NCI-H2081 (cell line): ENCODE results near the gene BICDL2.

ENCODE experiments used
- DNase-seq, 2 experiments: peaks; one replicate each; lab custom pipeline; 2025; lab: John Stamatoyannopoulos, UW

Gene BICDL2

DNA sequence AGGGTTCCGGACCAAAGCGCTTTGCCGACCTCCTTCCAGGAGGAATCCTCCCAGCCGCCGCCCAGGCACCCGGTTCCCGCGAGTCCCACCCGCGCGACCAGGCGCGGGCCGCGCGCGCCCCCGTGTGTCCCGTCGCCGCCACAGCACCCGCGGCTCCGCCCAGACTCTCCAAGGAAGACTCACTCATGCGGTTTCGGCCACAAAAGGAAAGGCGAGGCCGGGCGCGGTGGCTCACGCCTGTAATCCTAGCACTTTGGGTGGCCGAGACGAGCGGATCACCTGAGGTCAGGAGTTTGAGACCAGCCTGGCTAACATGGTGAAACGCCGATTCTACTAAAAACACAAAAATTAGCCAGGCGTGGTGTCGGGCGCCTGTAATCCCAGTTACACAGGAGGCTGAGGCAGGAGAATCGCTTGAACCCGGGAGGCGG, 53.0 kb downstream of the BICDL2 start:
- peak; percentile 68 to 70 for DNase-seq

DNA sequence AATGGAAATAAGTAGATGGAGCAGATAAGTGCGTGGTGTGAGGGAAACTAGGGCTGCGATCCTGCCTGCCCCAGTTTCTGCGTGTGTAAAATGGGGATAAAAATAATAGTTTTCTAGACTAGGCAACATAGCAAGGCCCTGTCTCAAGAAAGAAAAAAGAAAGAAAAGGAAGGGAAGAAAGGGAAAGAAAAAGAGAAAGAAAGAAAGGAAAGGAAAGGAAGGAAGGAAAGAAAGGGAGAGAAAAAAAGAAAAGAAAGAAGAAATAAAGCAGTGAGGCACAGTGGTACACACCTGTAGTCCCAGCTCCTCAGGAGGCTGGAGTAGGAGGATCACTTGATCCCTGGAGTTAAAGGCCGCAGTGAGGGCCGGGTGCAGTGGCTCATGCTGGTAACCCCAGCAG, 54.3 kb downstream of the BICDL2 start:
- no peak for DNase-seq

DNA sequence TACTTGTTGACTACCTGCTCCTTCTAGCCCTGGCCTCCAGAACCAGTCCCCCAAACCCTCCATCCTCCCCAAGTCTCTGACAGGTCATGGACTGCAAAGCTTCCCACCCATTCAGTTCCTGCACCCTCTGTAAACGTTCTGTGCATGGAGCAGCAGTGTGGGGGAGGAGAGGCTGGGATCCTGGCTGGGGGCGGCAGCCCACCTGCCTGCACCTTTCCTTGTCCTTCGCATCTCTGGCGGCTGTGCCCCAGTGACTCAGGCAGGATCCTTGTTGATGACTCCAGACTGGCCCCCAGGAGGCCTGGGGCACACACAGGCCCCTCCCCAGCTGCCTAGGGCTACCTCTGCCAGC, 54.9 kb downstream of the BICDL2 start:
- DNase-seq: no peak

DNA sequence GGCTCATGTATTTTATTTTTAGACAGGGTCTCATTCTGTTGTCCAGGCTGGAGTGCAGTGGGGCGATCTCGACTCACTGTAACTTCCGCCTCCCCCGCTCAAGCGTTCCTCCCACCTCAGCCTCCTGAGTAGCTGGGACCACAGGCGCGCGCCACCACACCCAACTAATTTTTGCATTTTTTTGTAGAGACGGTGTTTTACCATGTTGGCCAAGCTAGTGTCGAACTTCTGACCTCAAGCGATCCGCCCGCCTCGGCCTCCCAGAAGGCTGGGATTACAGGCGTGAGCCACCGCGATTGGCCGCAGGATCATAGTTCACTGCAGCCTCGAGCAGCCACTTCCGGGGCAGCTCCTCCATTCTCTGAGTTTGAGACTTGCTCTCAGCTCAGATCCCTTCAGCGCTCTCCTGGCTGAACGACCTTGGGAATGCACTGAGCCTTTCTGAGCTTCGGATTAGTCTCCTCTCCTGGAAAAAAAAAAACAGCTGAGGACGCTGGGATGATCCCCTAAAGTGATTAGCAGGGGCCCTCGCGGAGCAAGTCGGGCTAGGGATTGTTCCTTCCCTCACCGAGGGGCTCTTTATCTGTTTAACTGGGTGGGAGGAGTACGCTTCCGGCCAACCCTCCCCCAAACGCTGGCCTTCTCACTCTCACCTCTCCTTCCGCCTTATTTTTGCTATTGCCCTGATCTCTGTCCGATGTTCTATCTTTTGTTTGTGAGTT, 55.4 kb downstream of the BICDL2 start:
- DNase-seq: no peak

DNA sequence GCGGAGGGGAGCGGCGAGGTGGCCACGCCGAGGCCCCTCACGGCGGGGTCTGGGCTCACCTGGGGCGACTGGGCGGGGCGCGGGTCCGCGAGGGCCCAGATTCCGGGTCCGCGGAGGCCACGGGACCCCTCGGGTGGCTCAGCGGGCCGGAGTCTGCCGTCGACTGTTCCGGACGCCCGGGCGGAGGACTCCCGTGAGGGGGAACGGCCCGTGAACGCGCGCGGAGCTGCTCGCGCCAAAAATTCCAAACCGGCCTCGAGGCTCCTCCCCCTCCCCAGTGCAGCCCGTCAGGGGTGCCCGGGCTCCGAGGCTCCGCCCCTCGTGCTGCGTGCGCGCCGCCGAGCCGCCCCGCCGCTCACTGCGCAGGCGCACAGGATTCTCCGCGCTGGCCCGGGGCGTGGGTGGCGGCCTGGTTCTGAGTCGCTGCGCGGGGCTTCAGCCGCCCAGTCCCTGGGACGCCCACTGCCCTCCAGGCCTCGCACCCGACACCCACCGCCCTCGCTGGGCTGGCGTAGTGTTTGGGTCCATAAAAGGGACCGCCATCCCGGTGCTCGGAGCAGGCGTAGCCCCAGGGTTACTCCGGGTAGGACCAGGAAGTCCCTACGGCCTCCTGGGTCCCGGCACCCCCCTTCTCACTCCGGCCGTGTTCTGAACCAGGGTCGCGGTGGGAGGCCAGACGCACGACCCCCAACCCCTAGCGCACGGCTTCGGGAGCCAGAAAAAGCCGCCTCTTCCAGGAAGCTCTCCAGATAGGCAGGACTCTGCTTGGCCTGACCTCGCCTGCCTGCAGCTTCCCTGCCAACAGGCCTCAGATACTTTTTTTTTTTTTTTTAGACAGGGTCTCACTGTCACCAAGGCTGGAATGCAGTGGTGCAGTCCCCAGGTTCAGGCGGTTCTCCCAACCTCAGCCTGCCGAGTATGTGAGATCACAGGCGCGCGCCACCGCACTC, 56.2 kb downstream of the BICDL2 start, which contains the start of gene PKMYT1:
Gene PKMYT1 (minus strand): TSS at position 220 of the 950 bp plus-strand sequence. CDS start 789 bp downstream, outside the sequence.
- peak; percentile 87 to 91 for DNase-seq

DNA sequence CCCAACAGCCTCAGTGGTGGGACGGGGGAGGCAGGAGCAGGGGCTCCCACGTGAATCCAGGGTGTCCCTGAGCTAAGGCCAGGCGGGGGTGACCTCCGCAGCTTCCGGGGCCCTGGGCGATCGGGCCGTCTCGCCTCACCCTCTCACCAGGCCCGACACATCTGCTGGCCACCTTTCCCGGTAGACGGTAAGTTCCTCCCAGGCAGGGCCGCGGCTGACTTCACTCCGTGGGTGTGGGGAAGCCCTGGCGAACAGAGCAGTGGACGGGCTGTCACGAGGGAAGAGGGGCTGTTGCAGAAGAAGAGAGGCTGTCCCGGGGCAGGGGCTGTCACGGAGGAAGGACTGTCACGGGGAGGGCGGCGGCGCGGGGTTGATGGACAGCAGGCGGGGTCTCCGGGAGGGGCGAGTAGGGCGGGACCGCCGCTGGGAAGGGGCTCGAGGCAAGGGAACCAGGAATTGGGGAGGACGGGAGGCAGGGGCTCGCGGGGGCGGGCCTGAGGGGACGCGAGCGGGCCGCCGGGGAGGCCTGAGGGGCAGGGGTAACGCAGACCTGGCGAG, 57.0 kb downstream of the BICDL2 start:
- no peak for DNase-seq
